Occipital lobe (tissue), 2 donors: ENCODE results near the gene RBP5. TPM values are rescaled to one million over a fixed set of nuclear protein-coding genes. Genes with fewer than 3 reads are reported as not detected.

ENCODE experiments used
- DNase-seq: peaks from one replicate; lab custom pipeline; 2025; lab: John Stamatoyannopoulos, UW
- total RNA-seq: library from RNA; depleted of rRNA; stranded (reverse); fragments of >200 nt; gene quantifications from one replicate; pipeline ENCODE4 v1.2.3, GENCODE V29; 2014

The RBP5 gene
- total RNA-seq, 1 donor from 2014 or later: not detected

DNA sequence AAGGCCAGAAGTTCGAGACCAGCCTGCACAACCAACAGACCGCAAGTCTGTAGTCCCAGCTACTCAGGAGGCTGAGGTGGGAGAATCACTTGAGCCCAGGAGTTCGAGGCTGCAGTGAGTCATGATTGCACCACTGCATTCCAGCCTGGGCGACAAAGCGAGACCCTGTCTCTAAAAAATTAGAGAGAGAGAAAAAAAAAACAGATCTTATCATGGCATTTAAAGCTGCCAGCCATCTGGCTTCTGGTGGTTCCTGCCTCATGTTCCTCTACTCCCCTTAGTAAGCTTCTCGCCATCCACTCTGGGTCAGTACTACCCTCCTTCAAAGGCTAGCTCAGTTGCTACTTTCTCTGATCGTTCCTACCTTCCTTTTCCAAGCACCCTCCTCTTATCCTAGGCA lies 17.5 kb upstream of the RBP5 start:
- DNase-seq: no peak

- no peak for DNase-seq
These were observed 17.0 kb upstream of the RBP5 start for GRCh38 chr12:7145671-7146070.

- no peak for DNase-seq
These were observed 15.9 kb upstream of the RBP5 start for GRCh38 chr12:7144414-7145120.

- DNase-seq: no peak
These were observed 14.9 kb upstream of the RBP5 start for GRCh38 chr12:7143564-7143963.

DNA sequence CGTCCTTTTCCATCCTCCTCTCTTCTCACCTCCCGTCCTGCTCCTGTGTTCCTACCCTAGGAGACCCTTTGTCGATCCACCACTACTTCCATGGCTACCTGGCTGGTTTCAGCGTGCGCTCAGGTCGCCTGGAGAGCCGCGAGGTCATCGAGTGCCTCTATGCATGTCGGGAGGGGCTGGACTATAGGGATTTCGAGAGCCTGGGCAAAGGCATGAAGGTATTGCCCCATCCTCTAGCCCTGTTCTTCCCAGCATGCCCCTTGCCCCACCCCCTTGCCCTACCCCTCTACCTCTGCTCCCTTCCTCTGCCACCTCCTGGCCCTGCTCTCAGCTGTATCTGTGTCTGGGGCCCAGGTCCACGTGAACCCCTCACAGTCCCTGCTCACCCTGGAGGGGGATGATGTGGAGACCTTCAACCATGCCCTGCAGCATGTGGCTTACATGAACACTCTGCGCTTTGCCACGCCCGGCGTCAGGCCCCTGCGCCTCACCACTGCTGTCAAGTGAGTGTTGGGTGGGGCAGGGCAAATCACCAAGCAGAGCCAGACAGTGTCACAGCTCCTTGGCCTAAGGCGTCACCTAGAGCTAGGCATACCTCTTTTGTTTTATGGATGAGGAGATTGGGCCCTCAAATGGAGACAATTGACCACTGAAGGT lies 14.2 kb upstream of the RBP5 start:
- no peak for DNase-seq

GRCh38 chr12:7142056-7142644 lies 13.5 kb upstream of the RBP5 start:
- no peak for DNase-seq

DNA sequence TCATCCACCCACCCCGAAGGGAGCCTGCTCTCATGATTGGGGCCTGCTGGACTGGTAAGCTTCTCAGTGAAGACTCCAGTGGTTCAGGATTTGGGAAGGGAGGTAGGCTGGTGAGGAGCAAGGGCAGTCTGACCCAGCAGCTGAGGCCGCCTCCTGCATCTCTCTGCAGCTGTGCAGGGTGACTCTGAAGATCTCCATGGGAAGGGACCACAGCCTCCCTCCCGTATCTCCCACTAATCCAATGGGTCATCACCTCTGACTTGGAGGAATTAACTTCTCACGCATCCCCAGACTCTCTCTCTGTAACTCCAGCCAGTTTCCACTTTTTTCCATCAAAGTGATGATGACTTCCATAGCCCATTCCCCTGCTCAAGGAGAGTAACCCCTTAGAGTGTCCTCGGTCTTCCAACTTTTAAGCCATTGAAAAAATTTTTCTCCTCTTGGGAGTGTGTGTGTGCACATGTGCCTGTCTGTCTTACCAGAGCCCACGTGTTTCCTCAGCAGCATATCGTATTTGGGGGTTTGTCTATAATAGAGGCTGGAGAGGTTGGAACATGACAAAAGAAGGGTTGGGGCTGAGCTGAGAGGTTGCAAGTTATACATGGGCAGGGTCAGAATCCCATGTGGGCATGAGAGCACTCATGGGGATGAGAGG lies 12.8 kb upstream of the RBP5 start:
- DNase-seq: no peak

GRCh38 chr12:7139200-7139599 lies 10.5 kb upstream of the RBP5 start:
- DNase-seq: no peak

GRCh38 chr12:7137908-7138307 lies 9.2 kb upstream of the RBP5 start:
- DNase-seq: no peak

DNA sequence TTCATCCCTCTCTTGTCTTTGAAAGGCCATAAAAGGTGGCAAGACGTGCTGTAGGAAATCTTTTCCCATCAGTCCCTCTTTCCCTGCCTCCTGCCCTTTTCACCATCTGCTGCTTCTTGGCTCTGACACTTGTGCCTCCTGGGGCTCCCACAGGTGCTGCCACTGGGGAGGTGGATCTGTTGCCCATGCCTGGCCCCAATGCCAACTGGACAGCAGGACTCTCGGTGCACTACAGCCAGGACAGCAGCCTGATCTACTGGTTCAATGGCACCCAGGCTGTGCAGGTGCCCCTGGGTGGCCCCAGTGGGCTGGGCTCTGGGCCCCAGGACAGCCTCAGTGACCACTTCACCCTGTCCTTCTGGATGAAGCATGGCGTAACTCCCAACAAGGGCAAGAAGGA lies 8.0 kb upstream of the RBP5 start:
- DNase-seq: no peak

DNA sequence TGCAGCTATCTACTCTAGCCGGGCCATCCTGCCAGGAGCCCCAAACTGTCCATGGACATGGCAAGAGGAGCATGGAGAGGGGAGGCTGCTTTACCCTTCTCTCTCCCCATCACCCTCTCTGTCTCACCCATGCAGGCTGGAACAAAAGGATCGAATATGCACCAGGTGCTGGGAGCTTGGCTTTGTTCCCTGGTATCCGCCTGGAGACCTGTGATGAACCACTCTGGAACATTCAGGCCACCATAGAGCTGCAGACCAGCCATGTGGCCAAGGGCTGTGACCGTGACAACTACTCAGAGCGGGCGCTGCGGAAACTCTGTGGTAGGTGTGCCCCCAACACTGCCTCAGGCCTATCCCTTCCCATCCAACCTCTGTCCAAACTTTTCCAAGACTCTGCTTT lies 7.4 kb upstream of the RBP5 start:
- no peak for DNase-seq

- no peak for DNase-seq
These were observed 5.9 kb upstream of the RBP5 start for GRCh38 chr12:7134396-7135166.

GRCh38 chr12:7131502-7131866 lies 2.8 kb upstream of the RBP5 start:
- no peak for DNase-seq

DNA sequence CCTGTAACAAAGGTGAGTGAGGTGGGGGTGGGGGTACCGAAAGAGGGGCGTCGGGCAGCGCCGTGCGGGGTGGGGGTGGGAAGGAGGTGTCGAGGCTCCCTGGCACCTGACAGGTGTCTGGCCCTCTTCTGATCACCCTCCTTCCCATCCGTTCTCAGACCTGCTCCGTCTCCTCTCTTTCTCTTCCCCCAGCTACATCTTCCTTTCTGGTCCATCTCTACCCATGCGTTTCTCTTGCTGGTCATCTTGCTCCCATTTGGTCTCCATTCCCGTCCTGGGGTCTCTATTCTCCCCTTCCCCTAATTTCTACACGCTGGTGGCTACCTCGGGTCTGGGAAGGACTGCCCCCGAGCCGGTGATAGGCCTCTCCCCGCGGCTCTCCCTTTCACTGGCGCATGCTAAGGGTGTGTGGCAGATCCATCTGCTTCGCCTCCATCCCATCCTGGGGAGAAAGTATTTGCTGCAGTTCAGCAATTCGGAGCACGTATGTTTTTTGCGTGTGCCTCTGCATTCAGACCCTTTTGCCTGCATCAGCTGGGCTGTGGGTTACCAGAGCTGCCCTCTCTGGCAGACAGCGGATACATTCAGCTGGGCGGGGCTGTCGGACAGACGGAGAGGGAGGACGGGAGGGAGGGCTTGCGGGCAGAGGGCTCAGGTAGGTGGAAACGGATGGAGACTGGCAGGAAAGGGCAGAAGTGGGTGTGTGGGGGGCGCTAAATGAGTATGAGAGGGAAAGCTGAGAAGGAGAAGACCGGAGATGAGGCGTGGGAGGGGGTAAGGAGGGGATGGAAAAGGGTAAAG lies 2.2 kb upstream of the RBP5 start:
- no peak for DNase-seq

- peak; percentile 85 for DNase-seq
These were observed 1.4 kb upstream of the RBP5 start, which contains the start of gene CLSTN3 for GRCh38 chr12:7129872-7130691. Gene CLSTN3, plus strand, starts transcription at chr12:7130371. Its CDS starts 278 bp downstream, at chr12:7130649.

DNA sequence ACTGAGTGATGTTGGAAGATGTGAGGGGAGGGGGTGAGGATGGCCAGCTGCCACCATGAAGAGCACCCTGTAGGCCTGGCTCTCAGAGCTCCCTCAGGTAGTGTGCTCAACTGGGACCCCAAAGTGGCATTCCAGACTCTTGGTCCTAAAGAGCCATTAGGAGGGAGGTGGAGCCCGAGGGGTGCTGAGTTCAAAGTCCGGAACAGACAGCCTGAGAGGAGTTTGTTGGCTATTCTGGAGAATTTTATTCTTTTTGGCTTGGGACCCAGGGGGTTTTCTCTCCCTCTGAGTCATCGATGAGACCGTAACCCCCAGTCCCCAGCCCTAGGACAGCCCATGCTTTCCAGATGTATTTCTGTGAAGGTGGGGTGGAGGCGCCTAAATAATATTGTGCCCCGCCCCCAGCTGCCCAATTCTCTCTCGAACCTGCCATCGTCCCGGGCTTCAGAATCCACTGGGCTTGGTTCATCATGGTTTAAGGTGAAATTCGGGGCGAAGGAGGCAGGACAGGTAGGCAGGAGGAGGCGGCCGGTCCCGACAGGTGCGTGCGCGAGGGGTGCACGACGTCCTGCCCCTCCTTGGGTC lies 690 bp upstream of the RBP5 start:
- no peak for DNase-seq

GRCh38 chr12:7127916-7128626 lies 618 bp downstream of the RBP5 start:
- DNase-seq: no peak

DNA sequence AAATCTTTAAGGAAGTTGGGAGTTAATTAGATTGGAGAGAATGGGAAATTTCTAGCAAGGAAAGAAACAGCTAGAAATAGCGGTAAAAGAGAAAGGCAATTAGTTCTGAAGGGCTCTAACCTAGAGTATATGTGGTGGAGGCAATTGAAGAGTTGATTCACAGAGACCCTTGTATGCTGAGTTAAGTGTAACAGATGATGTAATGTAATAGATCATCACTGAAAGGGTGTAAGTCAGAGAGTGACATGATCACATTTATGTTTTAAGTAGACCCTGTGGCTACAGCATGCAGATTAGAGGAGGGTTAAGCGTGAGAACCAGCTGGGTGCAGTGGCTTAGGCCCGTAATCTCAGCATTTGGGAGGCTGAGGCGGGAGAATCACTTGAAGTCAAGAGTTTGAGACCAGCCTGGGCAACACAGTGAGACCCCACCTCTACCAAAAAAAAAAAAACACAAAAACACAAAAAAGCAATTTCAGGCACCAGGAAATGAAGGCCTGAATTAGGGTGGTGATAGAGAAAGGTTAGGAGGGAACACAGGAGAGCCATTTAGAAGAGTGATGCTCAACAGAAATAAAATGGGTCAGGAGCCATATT lies 3.0 kb downstream of the RBP5 start:
- no peak for DNase-seq
